Breast epithelium (tissue), 3 donors: ENCODE measurements around the gene NDUFS1.

ENCODE experiments used
- POLR2AphosphoS5 ChIP-seq, 3 donors: sonication (generic); formaldehyde crosslinking; IDR thresholded peaks; one replicate each; pipeline ENCODE4 v1.6.1; 2017; ENCODE audit warnings: antibody characterized with exemption in 3 of 3
- TF ChIP-seq, protein P1 (sequence below), 3 donors: fragments of 450-650 bp; IDR thresholded peaks; one replicate each; pipeline ENCODE4 v1.5.1; 2016 to 2017; ENCODE audit warnings: antibody characterized with exemption in 3 of 3, mild to moderate bottlenecking in 3 of 3, moderate library complexity in 3 of 3

DNA sequence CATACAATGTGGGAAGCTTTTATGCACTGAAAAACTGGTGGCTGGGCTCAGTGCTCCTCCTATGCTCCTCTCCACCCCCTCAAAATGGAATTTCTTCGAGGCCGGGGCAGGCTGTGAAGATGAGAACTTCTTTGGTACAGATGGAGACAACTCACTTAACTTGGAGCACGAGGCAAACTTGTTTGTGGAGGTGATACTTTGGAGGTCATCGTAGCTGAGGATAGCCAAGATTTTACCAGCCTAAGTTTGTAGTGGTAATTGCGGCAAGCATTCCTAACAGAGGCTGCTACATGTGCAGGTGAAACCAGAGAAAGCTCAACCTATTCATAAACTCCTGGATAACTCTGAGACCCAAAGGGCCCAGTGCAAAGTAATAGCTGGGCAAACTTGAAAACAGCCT is 13.6 kb downstream of the NDUFS1 start:
- TF ChIP-seq, protein P1, sequence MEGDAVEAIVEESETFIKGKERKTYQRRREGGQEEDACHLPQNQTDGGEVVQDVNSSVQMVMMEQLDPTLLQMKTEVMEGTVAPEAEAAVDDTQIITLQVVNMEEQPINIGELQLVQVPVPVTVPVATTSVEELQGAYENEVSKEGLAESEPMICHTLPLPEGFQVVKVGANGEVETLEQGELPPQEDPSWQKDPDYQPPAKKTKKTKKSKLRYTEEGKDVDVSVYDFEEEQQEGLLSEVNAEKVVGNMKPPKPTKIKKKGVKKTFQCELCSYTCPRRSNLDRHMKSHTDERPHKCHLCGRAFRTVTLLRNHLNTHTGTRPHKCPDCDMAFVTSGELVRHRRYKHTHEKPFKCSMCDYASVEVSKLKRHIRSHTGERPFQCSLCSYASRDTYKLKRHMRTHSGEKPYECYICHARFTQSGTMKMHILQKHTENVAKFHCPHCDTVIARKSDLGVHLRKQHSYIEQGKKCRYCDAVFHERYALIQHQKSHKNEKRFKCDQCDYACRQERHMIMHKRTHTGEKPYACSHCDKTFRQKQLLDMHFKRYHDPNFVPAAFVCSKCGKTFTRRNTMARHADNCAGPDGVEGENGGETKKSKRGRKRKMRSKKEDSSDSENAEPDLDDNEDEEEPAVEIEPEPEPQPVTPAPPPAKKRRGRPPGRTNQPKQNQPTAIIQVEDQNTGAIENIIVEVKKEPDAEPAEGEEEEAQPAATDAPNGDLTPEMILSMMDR (IDR thresholded peaks at IDR 0.05) = no peak
- no peak for TF ChIP-seq POLR2AphosphoS5 (IDR thresholded peaks at IDR 0.05)
